Duodenal mucosa (tissue), 2 donors: ENCODE data around the gene PPP4R4.
"Not testable (repeated sequence)": the region's sequence is repeated elsewhere in the genome, so short reads cannot be mapped to it uniquely, and the experiment has no call there.

Experiments used
- H3K27ac ChIP-seq: one replicate; pipeline ENCODE4 v1.7.0; 2013; ENCODE audit warnings: low read depth, low read length
- H3K27me3 ChIP-seq, 2 donors: one replicate each; pipeline ENCODE4 v1.7.0; 2013; ENCODE audit warnings: low read length in 2 of 2, control low read depth in 1 of 2; ENCODE audit not compliant: insufficient read depth in 2 of 2, control insufficient read depth in 1 of 2
- H3K36me3 ChIP-seq, 2 donors: one replicate each; pipeline ENCODE4 v1.7.0; 2013; ENCODE audit warnings: low read length in 2 of 2, control low read depth in 1 of 2; ENCODE audit not compliant: insufficient read depth in 2 of 2, control insufficient read depth in 1 of 2
- H3K4me1 ChIP-seq, 2 donors: one replicate each; pipeline ENCODE4 v1.7.0; 2013; ENCODE audit warnings: low read length in 2 of 2, control low read depth in 1 of 2; ENCODE audit not compliant: insufficient read depth in 2 of 2, control insufficient read depth in 1 of 2
- H3K4me3 ChIP-seq, 2 donors: one replicate each; pipeline ENCODE4 v1.7.0; 2013; ENCODE audit warnings: low read length in 2 of 2, low read depth in 1 of 2
- H3K9ac ChIP-seq, 2 donors: one replicate each; pipeline ENCODE4 v1.7.0; 2013; ENCODE audit warnings: low read length in 2 of 2, low read depth in 1 of 2
- H3K9me3 ChIP-seq, 2 donors: one replicate each; pipeline ENCODE4 v1.7.0; 2013; ENCODE audit warnings: low read length in 2 of 2, control low read depth in 1 of 2; ENCODE audit not compliant: control insufficient read depth in 1 of 2

Gene PPP4R4

DNA sequence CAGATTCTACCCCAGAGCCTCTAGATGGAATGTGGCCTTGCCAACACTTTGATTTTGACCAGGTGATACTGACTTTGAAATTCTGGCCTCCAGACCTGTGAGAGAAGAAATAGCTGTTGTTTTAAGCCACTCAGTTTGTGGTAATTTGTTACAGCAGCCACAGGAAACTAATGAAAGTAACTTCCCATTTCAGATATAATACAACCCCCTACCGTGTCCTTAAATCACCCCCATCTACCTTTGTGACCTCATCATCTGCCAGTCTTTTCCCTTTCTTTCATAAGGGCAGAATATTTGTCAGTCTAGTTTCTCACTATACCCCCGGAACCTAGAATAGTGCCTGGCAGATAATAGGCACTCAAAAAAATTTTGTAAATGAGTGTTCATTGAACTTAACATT is 39.6 kb downstream of the PPP4R4 start:
- Histone ChIP-seq H3K36me3 (no peaks in the 10 kb centered on the region), H3K4me3 (no peak overlapping the region), H3K27ac (no peak overlapping the region), H3K27me3 (no peaks in the 10 kb centered on the region), H3K9me3 (no peaks in the 10 kb centered on the region), H3K4me1 (no peaks in the 10 kb centered on the region), H3K9ac (no peak overlapping the region)

GRCh38 chr14:94217116-94217515 is 43.0 kb downstream of the PPP4R4 start:
- no peak overlapping the region for H3K27ac ChIP-seq

DNA sequence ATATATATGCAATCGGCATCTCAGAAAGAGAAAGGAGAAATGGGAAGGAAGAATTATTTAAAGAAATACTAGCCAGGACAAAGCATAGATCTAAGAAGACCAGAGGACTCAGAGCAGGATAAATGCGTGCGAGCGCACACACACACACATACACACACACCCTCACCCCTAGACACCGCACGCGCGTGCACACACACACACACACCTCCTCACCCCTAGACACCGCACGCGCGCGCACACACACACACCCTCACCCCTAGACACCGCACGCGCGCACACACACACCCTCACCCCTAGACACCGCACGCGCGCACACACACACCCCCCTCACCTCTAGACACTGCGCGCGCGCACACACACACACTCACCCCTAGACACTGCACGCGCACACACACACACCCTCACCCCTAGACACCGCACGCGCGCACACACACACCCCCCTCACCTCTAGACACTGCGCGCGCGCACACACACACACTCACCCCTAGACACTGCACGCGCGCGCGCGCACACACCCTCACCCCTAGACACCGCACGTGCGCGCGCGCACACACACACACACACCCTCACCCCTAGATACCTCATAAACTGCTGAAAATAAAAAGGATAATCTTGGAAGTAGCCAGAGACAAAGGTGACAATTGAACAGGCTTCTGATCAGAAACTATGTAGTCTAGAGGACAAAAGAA is 44.2 kb downstream of the PPP4R4 start:
- H3K9me3 ChIP-seq, H3K9ac ChIP-seq, H3K36me3 ChIP-seq, H3K27ac ChIP-seq, H3K4me1 ChIP-seq, H3K27me3 ChIP-seq, H3K4me3 ChIP-seq: not testable (repeated sequence)

More at GRCh38 chr14:94217116-94217515, 43.0 kb downstream of the PPP4R4 start:
- Histone ChIP-seq H3K4me1 (no peaks in the 10 kb centered on the region), H3K36me3 (no peaks in the 10 kb centered on the region), H3K4me3 (no peak overlapping the region), H3K9me3 (no peaks in the 10 kb centered on the region), H3K27me3 (no peaks in the 10 kb centered on the region), H3K9ac (no peak overlapping the region)

DNA sequence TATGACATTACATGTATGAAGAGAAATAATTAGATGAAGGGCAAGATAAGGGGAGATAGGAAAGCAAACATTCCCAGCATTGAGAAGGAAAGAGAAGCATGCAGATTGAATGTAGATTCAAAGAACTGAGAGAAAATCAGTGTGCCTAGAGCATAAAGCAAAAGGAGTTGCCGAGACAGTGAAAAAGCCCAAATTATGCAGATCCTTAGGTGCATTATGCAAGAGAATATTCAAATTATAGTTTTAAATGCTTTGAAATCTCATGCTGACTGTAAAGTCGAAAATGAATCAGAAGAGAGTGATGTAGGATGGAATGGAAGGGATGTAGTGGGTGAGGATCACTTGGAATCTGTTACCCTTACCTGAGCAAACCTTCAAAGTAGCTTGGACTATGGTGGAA is 49.9 kb downstream of the PPP4R4 start:
- H3K9me3 ChIP-seq = no peaks in the 10 kb centered on the region
- H3K9ac ChIP-seq = no peak overlapping the region
- no peak overlapping the region for H3K4me3 ChIP-seq
- H3K27me3 ChIP-seq = peaks cover 0 to 4% of the 10 kb centered on the region in 2 donors
- no peaks in the 10 kb centered on the region for H3K4me1 ChIP-seq
- no peaks in the 10 kb centered on the region for H3K36me3 ChIP-seq
- H3K27ac ChIP-seq = no peak overlapping the region

DNA sequence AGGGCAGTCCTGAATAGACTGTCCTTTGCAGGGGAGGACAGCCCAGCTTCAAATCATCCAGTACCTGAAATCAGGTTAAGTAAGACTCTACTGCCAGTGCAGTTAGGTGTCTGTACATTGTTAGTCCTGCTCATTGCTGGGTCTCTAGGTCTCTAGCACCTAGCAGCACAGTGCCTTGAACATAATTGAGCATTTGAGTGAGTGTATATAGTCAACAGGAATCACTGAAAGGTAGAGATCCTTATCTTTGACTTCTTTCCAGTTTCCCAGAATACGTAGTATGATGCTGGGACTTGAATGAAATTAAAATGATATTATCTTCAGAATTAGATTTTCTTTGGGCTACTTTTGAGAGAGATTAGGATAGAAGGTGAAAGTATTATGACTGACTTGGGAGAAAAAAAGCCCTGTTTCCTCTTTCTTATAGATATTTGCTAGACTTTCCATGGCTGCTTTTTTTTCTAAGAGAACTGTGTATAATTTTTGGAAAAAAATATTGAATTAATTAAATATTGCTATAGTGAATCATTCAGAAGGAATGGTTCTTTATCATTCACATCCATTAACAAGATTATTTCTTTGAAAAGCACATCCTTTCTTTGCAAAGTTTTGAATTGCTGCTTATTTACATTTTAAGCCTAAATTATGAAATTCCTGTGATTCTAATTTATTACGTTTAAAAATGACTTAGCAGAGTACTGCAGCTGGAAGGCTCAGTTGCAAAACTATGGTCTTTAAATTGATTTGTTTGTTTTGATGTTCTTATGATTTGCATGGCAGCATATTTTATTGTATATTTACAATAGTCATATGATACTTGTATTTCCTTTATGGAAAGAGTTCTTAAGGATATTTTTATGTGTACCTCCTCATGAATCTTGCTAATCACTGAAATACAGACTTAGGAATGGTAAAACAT is 51.6 kb downstream of the PPP4R4 start:
- Histone ChIP-seq H3K4me1 (no peaks in the 10 kb centered on the region), H3K9me3 (no peaks in the 10 kb centered on the region), H3K36me3 (no peaks in the 10 kb centered on the region), H3K4me3 (no peak overlapping the region), H3K27ac (no peak overlapping the region), H3K27me3 (peaks cover 0 to 4% of the 10 kb centered on the region in 2 donors), H3K9ac (no peak overlapping the region)

DNA sequence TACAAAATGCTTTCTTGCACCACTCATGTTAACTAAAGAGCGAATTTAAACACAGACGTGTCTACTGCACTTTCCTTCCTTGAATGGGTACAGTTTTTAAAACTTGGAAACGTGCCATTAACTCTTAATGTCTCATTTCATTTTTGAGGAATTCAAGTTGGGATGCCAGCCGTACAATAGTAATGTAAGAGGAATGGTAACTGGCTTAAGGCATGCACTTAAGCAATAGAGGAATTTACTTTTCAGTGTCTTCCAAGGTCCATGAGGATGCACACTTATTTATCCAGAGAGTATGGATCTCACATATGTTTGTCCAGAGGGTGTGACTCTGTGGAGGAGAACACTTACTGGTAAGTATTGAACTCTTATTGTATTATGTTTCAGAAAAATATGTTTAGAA is 52.9 kb downstream of the PPP4R4 start:
- H3K4me3 ChIP-seq = no peak overlapping the region
- H3K9ac ChIP-seq = no peak overlapping the region
- no peaks in the 10 kb centered on the region for H3K4me1 ChIP-seq
- H3K27me3 ChIP-seq = peaks cover 0 to 4% of the 10 kb centered on the region in 2 donors
- no peaks in the 10 kb centered on the region for H3K9me3 ChIP-seq
- H3K36me3 ChIP-seq = no peaks in the 10 kb centered on the region
- no peak overlapping the region for H3K27ac ChIP-seq

GRCh38 chr14:94237046-94237445 is 62.9 kb downstream of the PPP4R4 start:
- no peaks in the 10 kb centered on the region for H3K27me3 ChIP-seq
- H3K4me3 ChIP-seq = no peak overlapping the region
- H3K4me1 ChIP-seq = no peaks in the 10 kb centered on the region
- H3K27ac ChIP-seq = no peak overlapping the region
- H3K9ac ChIP-seq = no peak overlapping the region
- no peaks in the 10 kb centered on the region for H3K9me3 ChIP-seq
- no peaks in the 10 kb centered on the region for H3K36me3 ChIP-seq

GRCh38 chr14:94237983-94238382 is 63.9 kb downstream of the PPP4R4 start:
- no peak overlapping the region for H3K4me3 ChIP-seq
- no peaks in the 10 kb centered on the region for H3K9me3 ChIP-seq
- no peak overlapping the region for H3K9ac ChIP-seq
- H3K36me3 ChIP-seq = no peaks in the 10 kb centered on the region
- H3K27ac ChIP-seq = no peak overlapping the region
- H3K4me1 ChIP-seq = no peaks in the 10 kb centered on the region
- H3K27me3 ChIP-seq = no peaks in the 10 kb centered on the region

GRCh38 chr14:94239406-94239805 is 65.3 kb downstream of the PPP4R4 start:
- H3K4me1 ChIP-seq = no peaks in the 10 kb centered on the region
- H3K27ac ChIP-seq = no peak overlapping the region
- no peak overlapping the region for H3K9ac ChIP-seq
- no peaks in the 10 kb centered on the region for H3K9me3 ChIP-seq
- H3K4me3 ChIP-seq = no peak overlapping the region
- H3K27me3 ChIP-seq = no peaks in the 10 kb centered on the region
- H3K36me3 ChIP-seq = no peaks in the 10 kb centered on the region

GRCh38 chr14:94244182-94244581 is 70.1 kb downstream of the PPP4R4 start:
- Histone ChIP-seq H3K27me3 (peaks cover 0 to 3% of the 10 kb centered on the region in 2 donors), H3K27ac (no peak overlapping the region), H3K36me3 (no peaks in the 10 kb centered on the region), H3K4me1 (no peaks in the 10 kb centered on the region), H3K9me3 (no peaks in the 10 kb centered on the region), H3K9ac (no peak overlapping the region), H3K4me3 (no peak overlapping the region)
